CD4-positive, alpha-beta T cell treated with Interleukin-6 at 100 ng/mL for 8 hours (primary cell): Measurements from ENCODE around the gene TRNAU1AP.

ENCODE experiments used
- DNase-seq: peaks from one replicate; pipeline ENCODE4 v3.0.0-alpha.2; 2020; ENCODE audit warnings: mixed read lengths, low spot score

Gene TRNAU1AP

GRCh38 chr1:28604962-28605361 lies 52.1 kb downstream of the TRNAU1AP start:
- no peak for DNase-seq

GRCh38 chr1:28606771-28607170 lies 53.9 kb downstream of the TRNAU1AP start:
- DNase-seq: no peak

- no peak for DNase-seq
Measured at GRCh38 chr1:28613175-28613574, 60.3 kb downstream of the TRNAU1AP start.
